GM13976 (cell line): ENCODE measurements around the gene GALK2.
"Not testable (repeated sequence)": the region's sequence is repeated elsewhere in the genome, so short reads cannot be mapped to it uniquely, and the experiment has no call there.

Source experiments
- DNase-seq: peaks from one replicate; pipeline ENCODE4 v3.0.0; 2012; ENCODE audit warnings: low spot score
- CTCF ChIP-seq: IDR thresholded peaks from 2 replicates; pipeline ENCODE4 v1.5.1; 2012; ENCODE audit warnings: borderline replicate concordance, mild to moderate bottlenecking; ENCODE audit not compliant: insufficient read depth; ENCODE audit errors: extremely low read depth, missing control alignments, control extremely low read depth
- in situ Hi-C: fragments of 300-500 bp; cut with MboI; formaldehyde crosslinking; loops from one replicate; pipeline ENCODE4 v1.12.0; 2022; ENCODE audit warnings: low sequenced_read_pairs, mixed read lengths, inconsistent platforms; ENCODE audit not compliant: unreplicated experiment

Gene GALK2

GRCh38 chr15:49155834-49156627 lies 14.0 kb upstream of the GALK2 start:
- in situ Hi-C loops: loop anchor here (10.0 kb wide), 1 partner anchor 291 kb away; no protein-coding TSS in a partner anchor
- DNase-seq: no peak
- no peak for TF ChIP-seq CTCF

GRCh38 chr15:49163678-49164077 lies 6.4 kb upstream of the GALK2 start:
- in situ Hi-C loops: no loop called here
- DNase-seq: no peak
- TF ChIP-seq CTCF: no peak

- in situ Hi-C loops: no loop called here
- no peak for TF ChIP-seq CTCF
- DNase-seq: no peak
These were observed 5.2 kb upstream of the GALK2 start for GRCh38 chr15:49164865-49165264.

- in situ Hi-C loops: no loop called here
- DNase-seq: no peak
- TF ChIP-seq CTCF: no peak
These were observed 2.0 kb upstream of the GALK2 start for GRCh38 chr15:49168016-49168415.

GRCh38 chr15:49171790-49172189 lies 1.7 kb downstream of the GALK2 start:
- in situ Hi-C loops: no loop called here
- no peak for DNase-seq
- no peak for TF ChIP-seq CTCF

GRCh38 chr15:49174902-49175301 lies 4.9 kb downstream of the GALK2 start:
- TF ChIP-seq CTCF: no peak
- DNase-seq: no peak
- in situ Hi-C loops: no loop called here

- DNase-seq, in situ Hi-C loops: not testable (repeated sequence)
These were observed 5.7 kb downstream of the GALK2 start for GRCh38 chr15:49175582-49176397.
